Activated naive CD4-positive, alpha-beta T cell treated with anti-CD3 and anti-CD28 coated beads for 36 hours (primary cell): Measurements from ENCODE around the gene TDRD7. TPM values are rescaled to one million over a fixed set of nuclear protein-coding genes. Genes with fewer than 3 reads are reported as not detected.

Source experiments
- microRNA-seq: library from miRNA; unstranded; fragments of <30 nt; microRNA quantifications from one replicate; pipeline ENCODE4 v1.2.0, GENCODE V29; 2022; ENCODE audit warnings: borderline microRNAs expressed, borderline replicate concordance
- total RNA-seq, 2 experiments: library from RNA; stranded (reverse); gene quantifications; one replicate each; pipeline ENCODE4 v1.2.3, GENCODE V29; 2021

Gene TDRD7
- total RNA-seq, 2 experiments from 2014 or later, result 6.9 to 7.4 TPM

Small RNA genes lying within 50 kb of the gene (microRNA-seq; reads per million reads assigned to microRNA genes)
- gene MIR1302-8, result not detected

Other genes with a start within 250 kb of the TDRD7 start
- 1 to 10 TPM; 1.9 to 2.0 TPM for gene CCDC180, start 104.4 kb upstream of the TDRD7 start, total RNA-seq
- 1 to 10 TPM; 1.2 to 1.4 TPM for gene TMOD1, start 89.6 kb downstream of the TDRD7 start, total RNA-seq
- gene TSTD2, start 221.3 kb downstream of the TDRD7 start, total RNA-seq, result 10 to 100 TPM; 11.1 to 12.4 TPM
- 10 to 100 TPM; 32.4 to 33.9 TPM for gene NCBP1, start 221.7 kb downstream of the TDRD7 start, total RNA-seq